SU-DHL-6 (cell line): ENCODE data around the gene UQCRHL.

Experiments used
- H2AFZ ChIP-seq: fragments of 200-600 bp; sonication (generic); 2 replicates; pipeline ENCODE4 v1.6.1; 2014; ENCODE audit warnings: low read depth, mild to moderate bottlenecking, moderate library complexity, mixed read lengths, antibody characterized with exemption, low read length; ENCODE audit not compliant: severe bottlenecking
- H3F3A ChIP-seq: fragments of 200-600 bp; shearing (Covaris generic); 2 replicates; pipeline ENCODE4 v1.6.0; 2016; ENCODE audit warnings: antibody characterized with exemption, mild to moderate bottlenecking; ENCODE audit not compliant: insufficient read depth
- H3K27ac ChIP-seq: fragments of 200-600 bp; sonication (generic); 2 replicates; pipeline ENCODE4 v1.5.1; 2016; ENCODE audit warnings: low read depth, mild to moderate bottlenecking, low read length, moderate library complexity, mixed read lengths
- H3K27me3 ChIP-seq: fragments of 200-600 bp; sonication (generic), shearing (Covaris generic); 2 replicates; pipeline ENCODE4 v1.6.0; 2014; ENCODE audit warnings: mild to moderate bottlenecking, low read length
- H3K36me3 ChIP-seq: fragments of 200-600 bp; sonication (generic); 2 replicates; pipeline ENCODE4 v1.6.1; 2014; ENCODE audit warnings: mild to moderate bottlenecking, low read length, mixed read lengths
- H3K4me2 ChIP-seq: fragments of 300-600, 200-600 bp; shearing (Covaris generic), sonication (generic); 2 replicates; pipeline ENCODE4 v1.6.0; 2014; ENCODE audit warnings: low read length, low read depth, mild to moderate bottlenecking; ENCODE audit not compliant: poor library complexity, severe bottlenecking
- H3K4me3 ChIP-seq: fragments of 200-600 bp; sonication (generic); 2 replicates; pipeline ENCODE4 v1.5.1; 2014; ENCODE audit warnings: antibody characterized with exemption, low read length, mild to moderate bottlenecking, mixed read lengths; ENCODE audit not compliant: insufficient read depth, poor library complexity, severe bottlenecking
- H3K79me2 ChIP-seq: fragments of 200-600 bp; sonication (generic); 2 replicates; pipeline ENCODE4 v1.6.1; 2014; ENCODE audit warnings: mild to moderate bottlenecking, low read length, moderate library complexity; ENCODE audit not compliant: insufficient read depth
- H3K9ac ChIP-seq: fragments of 200-600 bp; sonication (generic); 2 replicates; pipeline ENCODE4 v1.7.0; 2014; ENCODE audit warnings: mild to moderate bottlenecking, low read length
- H3K9me2 ChIP-seq: fragments of 200-600 bp; sonication (generic); replicated peaks from 2 replicates; pipeline ENCODE4 v1.6.1; 2014; ENCODE audit warnings: low read length; ENCODE audit not compliant: insufficient read depth
- H3K9me3 ChIP-seq: fragments of 200-600 bp; sonication (generic); 2 replicates; pipeline ENCODE4 v1.6.1; 2014; ENCODE audit warnings: low read length, mixed read lengths; ENCODE audit not compliant: insufficient read depth
- H4K20me1 ChIP-seq: fragments of 200-600 bp; sonication (generic); 2 replicates; pipeline ENCODE4 v1.6.1; 2014; ENCODE audit warnings: low read depth, mild to moderate bottlenecking, antibody characterized with exemption, low read length, moderate library complexity, mixed read lengths
- EZH2phosphoT487 ChIP-seq: fragments of 200-600 bp; sonication (generic), shearing (Covaris generic); conservative IDR thresholded peaks from 2 replicates; pipeline ENCODE4 v1.6.1; 2018; ENCODE audit warnings: mild to moderate bottlenecking, antibody characterized with exemption, low read length, moderate library complexity, mixed read lengths
- TF ChIP-seq, protein P1 (sequence below): fragments of 200-600 bp; sonication (generic); IDR thresholded peaks from one replicate; pipeline ENCODE4 v1.5.1; 2017; ENCODE audit warnings: antibody characterized with exemption, mild to moderate bottlenecking, low read length, moderate library complexity; ENCODE audit not compliant: insufficient read depth, poor library complexity, severe bottlenecking

Gene UQCRHL

DNA sequence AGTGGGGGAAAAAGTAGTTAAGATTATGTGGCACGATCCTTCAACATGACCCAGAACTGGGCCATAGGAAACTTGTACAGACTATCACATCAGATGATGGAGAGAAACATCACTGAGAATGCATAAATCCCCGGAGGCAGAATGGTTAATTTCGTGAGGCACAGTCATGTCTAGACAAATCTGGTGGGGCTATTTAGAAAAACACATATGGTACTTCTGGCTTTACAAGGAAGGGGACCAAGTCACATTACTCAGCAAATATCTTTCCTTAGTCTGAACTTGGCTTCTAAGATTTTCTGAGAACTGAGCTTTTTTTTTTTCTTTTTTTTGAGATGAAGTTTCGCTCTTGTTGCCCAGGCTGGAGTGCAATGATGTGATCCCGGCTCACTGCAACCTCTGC, 9.2 kb upstream of the UQCRHL start:
- H3K79me2 ChIP-seq = no peaks in the 10 kb centered on the region
- H3K36me3 ChIP-seq = no peaks in the 10 kb centered on the region
- TF ChIP-seq, protein P1, sequence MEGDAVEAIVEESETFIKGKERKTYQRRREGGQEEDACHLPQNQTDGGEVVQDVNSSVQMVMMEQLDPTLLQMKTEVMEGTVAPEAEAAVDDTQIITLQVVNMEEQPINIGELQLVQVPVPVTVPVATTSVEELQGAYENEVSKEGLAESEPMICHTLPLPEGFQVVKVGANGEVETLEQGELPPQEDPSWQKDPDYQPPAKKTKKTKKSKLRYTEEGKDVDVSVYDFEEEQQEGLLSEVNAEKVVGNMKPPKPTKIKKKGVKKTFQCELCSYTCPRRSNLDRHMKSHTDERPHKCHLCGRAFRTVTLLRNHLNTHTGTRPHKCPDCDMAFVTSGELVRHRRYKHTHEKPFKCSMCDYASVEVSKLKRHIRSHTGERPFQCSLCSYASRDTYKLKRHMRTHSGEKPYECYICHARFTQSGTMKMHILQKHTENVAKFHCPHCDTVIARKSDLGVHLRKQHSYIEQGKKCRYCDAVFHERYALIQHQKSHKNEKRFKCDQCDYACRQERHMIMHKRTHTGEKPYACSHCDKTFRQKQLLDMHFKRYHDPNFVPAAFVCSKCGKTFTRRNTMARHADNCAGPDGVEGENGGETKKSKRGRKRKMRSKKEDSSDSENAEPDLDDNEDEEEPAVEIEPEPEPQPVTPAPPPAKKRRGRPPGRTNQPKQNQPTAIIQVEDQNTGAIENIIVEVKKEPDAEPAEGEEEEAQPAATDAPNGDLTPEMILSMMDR = no peak
- TF ChIP-seq EZH2phosphoT487 = no peak
- H3K9me2 ChIP-seq = no peaks in the 10 kb centered on the region
- no peak overlapping the region for H2AFZ ChIP-seq
- no peak overlapping the region for H3K4me3 ChIP-seq
- no peaks in the 10 kb centered on the region for H4K20me1 ChIP-seq
- no peaks in the 10 kb centered on the region for H3K27me3 ChIP-seq
- H3F3A ChIP-seq = no peaks in the 10 kb centered on the region
- H3K9ac ChIP-seq = no peak overlapping the region
- H3K27ac ChIP-seq = no peak overlapping the region
- H3K9me3 ChIP-seq = no peaks in the 10 kb centered on the region
- no peak overlapping the region for H3K4me2 ChIP-seq

DNA sequence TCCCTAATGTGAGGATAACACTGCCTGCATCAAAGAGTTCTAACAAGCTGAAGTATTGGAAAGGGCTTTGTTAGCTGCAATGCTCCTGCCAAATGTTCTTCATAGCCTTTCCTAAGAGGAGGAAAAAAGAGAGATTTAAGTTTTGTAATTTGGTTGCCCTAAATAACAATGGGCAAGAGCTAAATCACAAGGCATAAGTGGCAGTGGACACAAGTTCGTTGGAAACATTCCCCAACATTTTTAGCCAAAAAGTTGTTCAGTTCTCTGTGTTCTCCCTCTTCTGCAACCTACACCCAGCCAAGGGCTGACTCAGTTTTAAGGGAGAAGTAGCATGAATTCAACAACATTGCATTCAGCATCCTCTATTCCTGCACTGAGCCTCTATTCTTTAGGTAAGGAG, 2.6 kb upstream of the UQCRHL start:
- H3K36me3 ChIP-seq = no peaks in the 10 kb centered on the region

DNA sequence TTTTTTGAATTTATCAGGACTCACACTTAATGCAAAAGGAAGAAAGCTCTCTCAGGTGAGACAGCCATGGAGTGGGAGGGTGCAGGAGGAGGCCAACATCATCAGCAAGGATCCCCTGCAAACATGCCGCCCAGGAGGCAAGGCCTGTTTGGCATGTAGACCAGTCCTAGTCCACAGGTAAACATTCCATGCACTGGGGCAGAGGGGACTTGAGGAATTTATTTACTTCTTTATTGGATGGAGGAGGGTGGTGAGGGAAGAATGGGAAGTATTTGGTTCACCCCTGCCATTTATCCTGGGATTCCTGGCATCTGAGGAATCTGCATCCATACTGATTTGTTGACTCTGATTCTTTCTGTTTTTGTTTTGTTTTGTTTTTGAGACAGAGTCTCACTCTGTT, 1.5 kb upstream of the UQCRHL start:
- H3K4me3 ChIP-seq = no peak overlapping the region
- H3K36me3 ChIP-seq = no peaks in the 10 kb centered on the region
- H3K4me2 ChIP-seq = no peak overlapping the region
- H3K9ac ChIP-seq = no peak overlapping the region
- no peak overlapping the region for H2AFZ ChIP-seq
- H3K79me2 ChIP-seq = no peaks in the 10 kb centered on the region
- H3F3A ChIP-seq = no peaks in the 10 kb centered on the region
- TF ChIP-seq, protein P1 = no peak
- no peak for TF ChIP-seq EZH2phosphoT487
- no peaks in the 10 kb centered on the region for H3K27me3 ChIP-seq
- H3K27ac ChIP-seq = no peak overlapping the region
- H4K20me1 ChIP-seq = no peaks in the 10 kb centered on the region
- no peaks in the 10 kb centered on the region for H3K9me3 ChIP-seq
- H3K9me2 ChIP-seq = no peaks in the 10 kb centered on the region

More for the DNA sequence above, 2.6 kb upstream of the UQCRHL start:
- Histone ChIP-seq H3F3A (no peaks in the 10 kb centered on the region), H3K9ac (no peak overlapping the region), H3K9me3 (no peaks in the 10 kb centered on the region), H3K27ac (no peak overlapping the region), H3K9me2 (no peaks in the 10 kb centered on the region), H3K4me3 (no peak overlapping the region), H3K4me2 (no peak overlapping the region), H3K27me3 (no peaks in the 10 kb centered on the region), H3K79me2 (no peaks in the 10 kb centered on the region), H2AFZ (no peak overlapping the region), H4K20me1 (no peaks in the 10 kb centered on the region)
- TF ChIP-seq, protein P1 = no peak
- no peak for TF ChIP-seq EZH2phosphoT487

- no peaks in the 10 kb centered on the region for H3K36me3 ChIP-seq
- H3K9me3 ChIP-seq = no peaks in the 10 kb centered on the region
- H3K9me2 ChIP-seq = no peaks in the 10 kb centered on the region
- no peak overlapping the region for H3K27ac ChIP-seq
- H3K4me2 ChIP-seq = no peak overlapping the region
- no peaks in the 10 kb centered on the region for H3F3A ChIP-seq
- H3K4me3 ChIP-seq = no peak overlapping the region
- no peaks in the 10 kb centered on the region for H3K79me2 ChIP-seq
- no peaks in the 10 kb centered on the region for H4K20me1 ChIP-seq
- TF ChIP-seq, protein P1 = no peak
- no peak for TF ChIP-seq EZH2phosphoT487
- H3K27me3 ChIP-seq = no peaks in the 10 kb centered on the region
- no peak overlapping the region for H2AFZ ChIP-seq
- H3K9ac ChIP-seq = no peak overlapping the region
These were observed 328 bp downstream of the UQCRHL start for GRCh38 chr1:15807121-15807520.
